IPS DF 6.9 (cell line): ENCODE data around the gene TMEM120B.
"Not testable (repeated sequence)": the region's sequence is repeated elsewhere in the genome, so short reads cannot be mapped to it uniquely, and the experiment has no call there.

Experiments used
- DNase-seq: peaks from one replicate; pipeline ENCODE4 v3.0.0-alpha.2; 2013; ENCODE audit warnings: low read depth, low spot score
- H3K27ac ChIP-seq: one replicate; pipeline ENCODE4 v1.5.1; 2013; ENCODE audit warnings: low read length, control low read depth
- H3K27me3 ChIP-seq: 2 replicates; pipeline ENCODE4 v1.6.1; 2013; ENCODE audit warnings: mild to moderate bottlenecking, low read length; ENCODE audit not compliant: control insufficient read depth, insufficient read depth
- H3K36me3 ChIP-seq: 2 replicates; pipeline ENCODE4 v1.6.1; 2013; ENCODE audit warnings: low read length; ENCODE audit not compliant: control insufficient read depth, insufficient read depth
- H3K4me1 ChIP-seq: 2 replicates; pipeline ENCODE4 v1.6.1; 2013; ENCODE audit warnings: low read length; ENCODE audit not compliant: control insufficient read depth, insufficient read depth
- H3K4me3 ChIP-seq: 2 replicates; pipeline ENCODE4 v1.5.1; 2013; ENCODE audit warnings: mild to moderate bottlenecking, low read length
- H3K9me3 ChIP-seq: 2 replicates; pipeline ENCODE4 v1.6.1; 2013; ENCODE audit warnings: low read length, inconsistent platforms; ENCODE audit not compliant: control insufficient read depth, insufficient read depth
- WGBS: extraction: QIAGEN DNeasy Blood & Tissue Kit; methylation state at CpG from one replicate; pipeline ENCODE4 v1.1.7; 2013; ENCODE audit warnings: mixed read lengths, missing lambda C conversion rate; ENCODE audit not compliant: insufficient read length, insufficient coverage; 5-methylcytosine and 5-hydroxymethylcytosine counted together

Gene TMEM120B

GRCh38 chr12:121688966-121689365 is 23.6 kb upstream of the TMEM120B start:
- DNase-seq = no peak
- no peaks in the 10 kb centered on the region for H3K36me3 ChIP-seq
- H3K4me1 ChIP-seq = no peaks in the 10 kb centered on the region; the same call in 1 of the 2 replicates
- no peak overlapping the region for H3K27ac ChIP-seq
- H3K27me3 ChIP-seq = no peaks in the 10 kb centered on the region
- WGBS = no CpG with 5 or more reads among the region's 3 CpGs
- H3K4me3 ChIP-seq = no peak overlapping the region
- no peaks in the 10 kb centered on the region for H3K9me3 ChIP-seq

DNA sequence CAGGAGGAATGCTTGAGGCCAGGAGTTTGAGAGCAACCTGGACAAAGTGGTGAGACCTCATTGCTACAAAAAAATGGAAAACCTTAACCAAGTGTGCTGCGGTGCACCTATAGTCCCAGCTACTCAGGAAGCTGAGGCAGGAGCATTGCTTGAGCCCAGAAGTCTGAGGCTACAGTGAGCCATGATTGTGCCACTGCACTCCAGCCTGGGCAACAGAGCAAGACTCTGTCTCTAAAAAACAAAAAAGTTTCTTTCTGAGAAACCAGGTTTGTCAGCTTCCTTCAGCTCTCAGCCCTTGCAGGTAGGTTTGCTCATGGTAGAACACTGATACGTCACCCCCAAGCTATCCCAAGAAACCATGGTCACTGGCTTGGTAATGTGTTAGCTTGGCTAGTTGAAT is 23.1 kb upstream of the TMEM120B start:
- no peak overlapping the region for H3K4me3 ChIP-seq
- no peaks in the 10 kb centered on the region for H3K27me3 ChIP-seq
- no peaks in the 10 kb centered on the region for H3K9me3 ChIP-seq
- no peaks in the 10 kb centered on the region for H3K36me3 ChIP-seq
- DNase-seq = no peak
- WGBS = no CpG with 5 or more reads among the region's 2 CpGs
- no peaks in the 10 kb centered on the region; the same call in 1 of the 2 replicates for H3K4me1 ChIP-seq
- no peak overlapping the region for H3K27ac ChIP-seq

GRCh38 chr12:121692744-121693143 is 19.8 kb upstream of the TMEM120B start:
- H3K4me1 ChIP-seq, H3K9me3 ChIP-seq, H3K36me3 ChIP-seq, H3K4me3 ChIP-seq, H3K27me3 ChIP-seq, DNase-seq, H3K27ac ChIP-seq: not testable (repeated sequence)
- no CpG with 5 or more reads among the region's 3 CpGs for WGBS

DNA sequence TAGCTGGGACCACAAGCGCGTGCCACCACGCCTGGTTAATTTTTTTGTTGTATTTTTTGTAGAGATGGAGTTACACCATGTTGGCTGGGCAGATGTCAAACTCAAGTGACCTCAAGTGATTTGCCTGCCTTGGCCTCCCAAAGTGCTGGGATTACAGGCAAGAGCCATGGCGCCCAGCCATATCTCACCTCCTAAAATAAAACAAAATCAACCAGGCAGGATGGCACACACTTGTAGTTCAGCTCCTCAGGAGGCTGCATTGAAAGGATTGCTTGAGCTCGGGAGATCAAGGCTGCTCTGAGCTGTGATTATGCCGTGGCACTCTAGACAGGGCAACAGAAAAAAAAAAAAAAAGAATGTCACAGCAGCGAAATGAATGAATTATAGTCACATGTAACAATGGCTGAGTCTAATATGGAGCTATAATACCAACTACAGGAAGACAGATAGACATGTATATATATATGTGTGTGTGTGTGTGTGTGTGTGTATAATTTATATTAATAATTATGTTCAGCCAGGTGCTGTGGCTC is 19.3 kb upstream of the TMEM120B start:
- DNase-seq = no peak
- Histone ChIP-seq H3K27me3 (no peaks in the 10 kb centered on the region), H3K4me3 (no peak overlapping the region), H3K27ac (no peak overlapping the region), H3K4me1 (no peaks in the 10 kb centered on the region; the same call in 1 of the 2 replicates), H3K36me3 (no peaks in the 10 kb centered on the region), H3K9me3 (no peaks in the 10 kb centered on the region)
- no CpG with 5 or more reads among the region's 7 CpGs for WGBS

- no peaks in the 10 kb centered on the region for H3K36me3 ChIP-seq
- WGBS = 80% methylated on average over 2 of the region's 9 CpGs
- DNase-seq = no peak
- H3K4me3 ChIP-seq = no peak overlapping the region
- H3K9me3 ChIP-seq = no peaks in the 10 kb centered on the region
- no peaks in the 10 kb centered on the region for H3K27me3 ChIP-seq
- no peaks in the 10 kb centered on the region for H3K4me1 ChIP-seq
- H3K27ac ChIP-seq = no peak overlapping the region
Observed at GRCh38 chr12:121697093-121697698, 15.4 kb upstream of the TMEM120B start.

DNA sequence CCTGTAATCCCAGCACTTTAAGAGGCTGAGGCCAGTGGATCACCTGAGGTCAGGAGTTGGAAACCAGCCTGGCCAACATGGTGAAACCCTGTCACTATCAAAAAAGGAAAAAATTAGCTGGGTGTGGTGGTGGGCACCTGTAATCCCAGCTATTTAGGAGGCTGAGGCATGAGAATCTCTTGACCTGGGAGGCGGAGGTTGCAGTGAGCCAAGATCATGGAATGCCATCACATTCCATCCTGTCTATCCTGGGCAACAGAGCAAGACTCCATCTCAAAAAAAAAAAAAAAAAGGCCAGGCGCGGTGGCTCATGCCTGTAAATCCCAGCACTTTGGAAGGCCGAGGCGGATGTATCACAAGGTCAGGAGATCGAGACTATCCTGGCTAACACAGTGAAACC is 14.7 kb upstream of the TMEM120B start:
- not testable (repeated sequence) for H3K4me3 ChIP-seq, H3K9me3 ChIP-seq, H3K36me3 ChIP-seq, H3K4me1 ChIP-seq, DNase-seq, H3K27me3 ChIP-seq, H3K27ac ChIP-seq
- WGBS = no CpG with 5 or more reads among the region's 6 CpGs

DNA sequence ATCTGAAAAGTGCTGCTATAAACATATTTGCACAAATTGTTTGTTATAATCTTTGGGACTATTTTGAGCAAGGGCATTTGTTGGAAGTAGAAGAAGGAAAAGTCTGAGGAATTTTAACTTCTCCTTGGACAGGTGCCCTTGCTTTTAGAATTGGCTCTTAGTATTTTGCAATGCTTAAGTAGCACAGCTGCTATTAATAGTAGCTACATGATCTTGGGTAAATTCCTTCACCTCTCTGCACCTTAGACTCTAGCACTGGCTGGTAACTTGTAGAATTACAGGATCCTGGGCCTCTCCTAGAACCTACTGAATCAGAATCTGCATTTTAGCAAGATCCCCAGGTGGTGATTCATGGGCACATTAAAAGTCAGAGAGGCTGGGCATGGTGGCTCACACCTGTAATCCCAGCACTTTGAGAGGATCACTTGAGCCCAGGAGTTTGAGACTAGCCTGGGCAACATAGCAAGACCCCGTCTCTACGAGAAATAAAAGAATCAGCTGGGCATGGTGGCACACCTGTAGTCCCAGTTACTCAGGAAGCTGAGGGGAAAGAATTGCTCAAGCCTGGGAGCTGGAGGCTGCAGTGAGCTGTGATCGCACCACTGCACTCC is 10.8 kb upstream of the TMEM120B start:
- H3K36me3 ChIP-seq = no peaks in the 10 kb centered on the region
- WGBS = no CpG with 5 or more reads among the region's 3 CpGs
- H3K4me3 ChIP-seq = no peak overlapping the region
- no peaks in the 10 kb centered on the region for H3K9me3 ChIP-seq
- H3K4me1 ChIP-seq = no peaks in the 10 kb centered on the region; the same call in 1 of the 2 replicates
- H3K27ac ChIP-seq = no peak overlapping the region
- H3K27me3 ChIP-seq = no peaks in the 10 kb centered on the region
- DNase-seq = no peak

GRCh38 chr12:121702944-121703343 is 9.6 kb upstream of the TMEM120B start:
- Histone ChIP-seq H3K27ac (no peak overlapping the region), H3K9me3 (no peaks in the 10 kb centered on the region), H3K4me3 (no peak overlapping the region), H3K4me1 (no peaks in the 10 kb centered on the region; the same call in 1 of the 2 replicates), H3K36me3 (no peaks in the 10 kb centered on the region), H3K27me3 (no peaks in the 10 kb centered on the region)
- WGBS = no CpG with 5 or more reads among the region's 6 CpGs
- no peak for DNase-seq

DNA sequence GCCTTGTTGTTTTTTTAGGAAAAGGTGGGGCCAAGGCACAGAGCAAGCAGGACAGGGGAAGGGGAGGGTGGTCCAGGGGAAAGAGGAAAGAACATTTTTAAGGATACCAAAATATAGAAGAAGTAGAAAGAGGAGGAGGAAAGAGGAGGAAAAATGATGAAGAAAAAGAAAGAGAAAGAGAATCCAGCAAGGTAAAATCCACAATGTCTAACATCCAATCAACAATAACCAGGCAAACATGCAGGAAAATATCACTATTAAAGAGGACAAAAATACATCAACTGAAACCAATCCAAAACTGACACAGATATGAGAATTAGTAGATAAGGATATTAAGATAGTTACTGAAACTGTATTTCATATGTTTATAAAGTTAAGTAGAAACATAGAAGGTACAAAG is 7.0 kb upstream of the TMEM120B start:
- H3K27ac ChIP-seq = no peak overlapping the region
- no peaks in the 10 kb centered on the region for H3K9me3 ChIP-seq
- H3K4me3 ChIP-seq = no peak overlapping the region
- no peaks in the 10 kb centered on the region; the same call in 1 of the 2 replicates for H3K4me1 ChIP-seq
- no peaks in the 10 kb centered on the region for H3K27me3 ChIP-seq
- DNase-seq = no peak
- H3K36me3 ChIP-seq = no peaks in the 10 kb centered on the region

- Histone ChIP-seq H3K4me1 (no peaks in the 10 kb centered on the region), H3K4me3 (no peak overlapping the region), H3K9me3 (no peaks in the 10 kb centered on the region), H3K27ac (no peak overlapping the region), H3K27me3 (no peaks in the 10 kb centered on the region), H3K36me3 (no peaks in the 10 kb centered on the region)
- DNase-seq = no peak
- WGBS = no CpG with 5 or more reads among the region's 7 CpGs
Observed at GRCh38 chr12:121708313-121709063, 4.1 kb upstream of the TMEM120B start.
